ENCODE measurements around the gene ST3GAL4.
A peak's percentile ranks its signal among the peaks of the same experiment; 100 is the strongest.
"Not testable (repeated sequence)": the region's sequence is repeated elsewhere in the genome, so short reads cannot be mapped to it uniquely, and the experiment has no call there.

ST3GAL4 gene

DNA sequence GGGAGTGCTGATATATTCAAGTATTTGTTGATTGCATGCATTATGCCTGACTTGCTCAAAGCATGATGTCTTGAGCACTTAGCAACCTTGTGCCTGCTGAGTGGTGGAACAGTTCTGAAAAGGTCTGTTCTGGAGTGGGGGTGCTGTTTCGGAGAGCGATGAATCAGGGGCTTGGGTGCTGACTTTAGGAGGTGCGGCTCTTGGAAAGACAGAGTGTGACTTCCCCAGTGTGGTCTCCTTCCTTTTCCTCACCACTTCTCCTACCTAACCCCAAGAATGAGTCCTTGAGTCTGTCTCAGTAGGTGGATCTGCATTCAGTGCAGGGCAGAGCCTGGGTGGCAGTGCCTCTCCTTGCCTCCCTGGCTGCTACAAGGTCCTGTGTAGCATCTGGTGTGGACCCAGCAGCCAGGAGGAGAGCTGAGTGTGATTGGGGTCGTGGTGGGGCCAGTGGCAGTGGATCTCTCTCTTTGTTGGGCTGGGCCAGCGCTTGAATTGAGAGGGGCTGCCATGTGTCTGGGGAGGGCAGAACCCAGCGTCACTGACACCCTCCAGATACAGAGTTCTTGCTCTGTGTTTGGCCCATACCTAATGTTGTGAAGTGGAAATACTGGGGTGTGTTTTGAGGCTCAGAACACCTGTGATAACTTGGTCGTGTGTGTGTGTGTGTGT lies 35.9 kb downstream of the ST3GAL4 start:
- DNase-seq, result no peak

DNA sequence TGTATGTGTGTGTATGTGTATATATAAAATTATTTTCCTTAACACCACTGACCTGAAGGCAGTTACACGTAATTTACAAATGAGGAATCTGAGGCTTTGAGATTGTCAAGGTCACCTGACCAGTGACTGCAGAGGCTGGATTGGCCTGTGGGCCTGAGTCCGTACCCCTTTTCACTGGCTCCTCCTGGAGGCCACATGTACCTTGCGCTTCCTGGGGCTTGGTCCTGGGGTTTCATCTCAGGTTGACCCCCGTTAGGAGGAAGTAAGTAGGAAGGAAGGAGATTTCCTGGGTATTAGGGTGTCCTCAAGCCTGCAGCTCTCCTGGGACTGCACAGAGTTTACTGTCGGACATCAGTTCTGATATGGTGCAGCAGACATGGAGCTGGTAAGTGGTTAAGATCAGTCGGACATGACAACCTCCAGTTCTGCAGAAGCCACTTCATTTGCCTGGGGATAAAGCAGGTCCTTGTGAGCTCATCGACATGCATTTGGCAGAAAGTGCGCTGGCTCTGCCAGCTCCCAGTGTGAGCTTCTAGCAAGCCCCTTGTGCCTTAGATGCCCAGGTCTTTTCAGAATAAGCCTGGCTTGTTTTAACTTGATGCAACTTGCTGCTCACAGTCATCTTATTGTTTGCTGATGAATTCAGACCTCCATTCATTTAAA lies 36.6 kb downstream of the ST3GAL4 start:
- DNase-seq, result no peak

DNA sequence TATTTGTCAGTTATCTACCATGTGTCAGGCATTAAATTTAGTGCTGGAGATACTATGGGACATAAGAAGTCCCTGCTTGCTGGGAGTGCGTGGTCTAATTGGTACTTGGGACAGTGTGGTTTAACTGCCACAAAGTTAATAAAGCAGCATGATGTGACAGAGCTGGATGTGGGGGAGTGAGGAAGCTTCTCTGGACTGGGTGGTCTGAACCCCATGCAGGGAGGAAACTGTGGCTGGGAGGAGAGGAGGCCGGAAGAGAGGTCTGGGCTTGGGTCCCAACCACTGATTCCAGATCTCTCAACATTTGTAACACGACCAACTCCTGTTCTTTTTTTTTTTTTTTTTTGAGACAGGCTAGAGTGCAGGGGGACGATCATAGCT lies 37.1 kb downstream of the ST3GAL4 start:
- DNase-seq, result no peak

DNA sequence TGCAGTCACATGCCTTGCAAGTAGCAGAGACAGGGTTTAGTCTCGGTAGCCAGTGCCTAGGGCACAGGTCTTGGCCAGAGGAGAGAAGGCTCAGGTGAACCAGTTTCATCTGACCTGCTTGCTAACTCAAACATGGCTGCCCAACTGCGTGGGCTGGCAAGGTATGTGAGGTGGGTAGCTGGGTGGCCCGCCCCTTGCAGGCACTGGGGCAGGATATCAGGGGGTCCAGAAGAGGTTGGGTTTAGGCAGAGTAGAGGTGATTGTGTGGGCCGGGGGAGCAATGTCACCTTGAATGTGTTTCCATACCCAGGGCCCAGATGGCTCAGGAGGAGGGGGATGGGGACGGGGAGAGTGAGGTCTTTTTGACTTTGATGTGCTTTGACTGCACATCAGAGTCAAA lies 37.7 kb downstream of the ST3GAL4 start:
- DNase-seq, result peak; percentile 9

DNA sequence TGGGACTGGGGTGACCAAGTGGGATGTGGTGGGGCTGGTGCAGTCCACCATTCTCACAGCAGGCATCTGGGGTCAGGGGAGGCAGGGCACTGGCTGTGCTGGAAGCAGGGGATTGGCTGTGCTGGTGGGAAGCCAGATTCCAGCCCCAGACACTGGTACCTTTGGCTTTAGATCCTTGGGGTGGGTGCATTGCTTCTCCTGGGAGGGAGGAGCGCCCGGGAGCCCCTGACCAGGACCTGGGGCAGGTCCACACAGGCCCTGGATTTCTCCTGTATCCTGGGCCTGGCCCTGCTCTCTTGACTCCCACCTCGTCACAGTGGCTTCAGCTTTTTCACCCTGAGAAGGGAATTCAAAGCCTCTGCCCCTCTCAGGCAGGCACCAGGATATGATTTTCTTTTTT lies 38.5 kb downstream of the ST3GAL4 start:
- DNase-seq, result no peak

DNA sequence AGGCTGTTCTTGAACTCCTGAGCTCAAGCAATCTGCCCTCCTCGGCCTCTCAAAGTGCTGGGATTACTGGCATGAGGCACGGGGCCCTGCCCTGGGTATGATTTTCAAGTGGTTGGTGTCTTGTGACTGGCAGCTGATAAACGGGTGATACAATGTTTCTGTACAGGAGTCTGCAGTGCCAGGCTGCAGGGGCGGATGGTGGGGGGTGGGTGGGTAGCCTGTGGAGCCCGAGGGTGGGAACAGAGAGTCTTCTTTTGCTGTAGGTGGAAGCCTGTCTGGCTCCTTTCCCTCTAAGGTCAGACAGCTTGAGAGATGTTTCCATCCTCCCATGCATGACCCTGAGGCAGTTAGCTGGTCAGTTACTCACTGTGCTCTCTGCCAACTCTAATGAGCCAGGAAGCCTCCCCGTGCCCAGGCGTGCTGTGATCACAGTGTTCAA lies 39.2 kb downstream of the ST3GAL4 start:
- DNase-seq, result not testable (repeated sequence)

DNA sequence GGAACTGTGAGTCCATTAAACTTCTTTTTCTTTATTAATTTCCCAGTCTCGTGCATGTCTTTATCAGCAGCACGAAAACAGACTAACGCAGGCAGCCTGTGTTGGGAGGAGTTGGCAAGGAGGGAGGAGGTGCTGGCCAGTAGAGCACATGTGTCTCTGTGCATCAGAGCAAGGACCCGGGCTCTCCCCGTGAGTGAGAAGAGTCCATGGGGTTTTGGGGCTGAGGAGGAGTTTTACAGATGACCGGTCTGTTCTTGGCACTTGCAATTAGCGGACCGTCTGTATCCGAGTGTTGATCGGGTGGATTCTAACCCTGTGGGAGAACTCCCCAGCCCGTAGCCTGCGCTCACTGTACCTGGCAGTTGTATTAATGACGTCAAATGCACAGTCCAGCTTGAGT lies 40.3 kb downstream of the ST3GAL4 start:
- DNase-seq, result not testable (repeated sequence)

DNA sequence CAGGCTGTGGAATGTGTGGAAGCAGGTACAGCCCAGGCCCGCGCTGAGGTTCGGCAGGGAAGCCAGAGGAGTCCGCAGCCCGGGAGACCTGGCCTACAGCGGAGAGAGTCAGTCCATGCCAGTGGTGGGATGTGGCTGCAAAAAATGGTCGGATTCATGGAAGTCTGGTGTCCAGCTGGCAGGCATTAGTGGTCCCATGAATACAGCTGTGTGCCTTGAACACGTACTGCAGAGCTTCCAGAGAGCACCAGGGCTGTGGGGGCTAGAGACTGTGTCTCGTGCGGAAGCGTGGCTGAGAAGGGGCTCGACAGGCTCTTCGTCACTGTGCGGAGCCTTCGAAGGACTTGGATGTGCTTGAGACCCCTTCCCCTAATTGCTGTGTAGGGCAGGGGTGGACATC lies 40.8 kb downstream of the ST3GAL4 start:
- not testable (repeated sequence) for DNase-seq

DNA sequence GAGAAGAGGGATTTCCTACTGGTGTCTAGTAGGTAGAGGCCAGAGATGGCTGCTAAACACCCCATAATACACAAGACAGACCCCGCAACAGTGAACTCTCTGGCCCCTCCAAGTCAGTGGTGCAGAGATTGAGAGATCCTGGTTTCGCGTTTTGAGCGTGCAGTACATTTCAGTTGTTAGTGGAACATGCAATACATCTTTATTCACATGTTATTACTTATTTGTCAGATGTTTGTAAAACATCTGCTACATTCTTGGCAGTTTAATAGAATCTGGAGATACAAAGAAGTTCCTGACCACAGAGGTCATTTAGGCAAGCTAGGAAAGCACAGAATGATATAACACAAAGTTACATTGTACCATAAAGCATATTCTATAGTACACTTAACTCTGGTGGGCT lies 41.5 kb downstream of the ST3GAL4 start:
- no peak for DNase-seq

DNA sequence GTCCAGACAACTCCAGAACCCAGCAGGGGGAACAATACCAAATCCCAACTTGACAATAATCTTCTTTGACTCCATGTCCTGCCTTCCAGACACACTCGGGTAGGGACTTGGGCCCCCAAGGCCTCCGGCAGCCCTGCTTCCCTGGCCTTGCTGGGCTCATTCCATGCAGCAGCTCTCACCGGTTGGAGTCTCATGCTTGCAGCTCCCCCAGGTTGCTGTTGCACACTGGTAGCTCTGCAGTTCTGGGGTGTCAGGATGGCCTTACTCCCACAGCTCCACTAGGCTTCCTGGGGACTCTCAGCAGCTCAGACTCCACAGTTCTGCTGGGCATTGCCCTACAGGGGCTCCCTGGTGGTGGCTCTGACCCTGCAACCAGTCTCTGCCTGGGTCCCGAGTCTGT lies 42.8 kb downstream of the ST3GAL4 start:
- DNase-seq, result no peak

DNA sequence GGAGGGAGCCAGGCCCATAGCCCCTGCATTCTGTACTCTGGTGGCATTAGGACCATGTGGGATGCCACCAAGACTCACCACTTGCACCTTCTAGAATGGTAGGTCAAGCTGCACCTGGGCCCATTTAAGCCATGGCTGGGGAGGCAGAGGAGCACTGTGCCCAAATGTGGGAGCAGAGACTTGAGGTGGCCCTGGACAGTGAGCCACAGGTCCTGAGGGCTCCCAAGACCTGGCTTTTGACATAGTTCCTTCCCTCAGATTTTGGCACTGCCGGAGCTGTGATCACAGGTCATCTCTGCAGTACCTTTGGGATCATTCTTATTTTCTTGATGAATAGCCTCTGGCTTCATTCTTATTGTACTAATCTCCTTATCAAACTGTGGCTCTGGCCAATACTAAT lies 43.2 kb downstream of the ST3GAL4 start:
- DNase-seq, result no peak

DNA sequence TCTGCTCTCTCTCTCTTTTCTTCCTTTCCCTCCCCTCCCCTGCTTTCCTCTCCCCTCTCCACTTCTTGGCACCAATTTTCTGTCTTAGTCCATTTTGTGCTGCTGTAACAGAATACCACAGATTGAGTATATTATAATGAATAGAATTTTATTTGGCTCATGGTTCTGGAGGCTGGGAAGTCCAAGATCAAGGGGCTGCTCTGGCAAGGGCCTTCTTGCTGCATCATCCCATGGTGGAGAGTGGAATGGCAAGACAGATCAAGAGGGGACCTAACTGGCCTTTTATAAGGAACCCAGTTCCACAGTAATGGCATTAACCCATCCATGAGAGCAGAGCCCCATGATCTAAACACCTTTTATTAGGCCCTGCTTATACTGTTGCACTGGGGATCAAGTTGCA lies 44.5 kb downstream of the ST3GAL4 start:
- no peak for DNase-seq

DNA sequence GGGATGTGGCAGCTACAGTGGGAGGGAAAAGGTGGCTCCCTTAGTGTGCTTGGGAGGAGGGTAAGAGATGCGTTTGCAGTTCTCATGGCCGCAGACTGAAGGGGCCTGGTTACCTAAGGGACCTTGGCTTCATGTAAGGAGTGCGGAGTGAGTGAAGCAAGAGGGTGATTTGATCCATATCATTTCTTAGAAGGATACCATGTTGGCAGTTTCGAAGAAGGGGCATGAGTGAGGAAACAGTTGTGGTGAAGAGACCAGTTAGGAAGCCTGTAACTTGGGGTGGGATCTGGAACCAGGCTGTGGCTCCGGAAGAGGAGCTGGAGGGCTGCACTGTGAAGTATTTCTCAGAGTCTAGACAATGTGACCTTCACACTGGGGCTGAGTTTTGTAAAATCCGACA lies 45.0 kb downstream of the ST3GAL4 start:
- DNase-seq, result no peak

DNA sequence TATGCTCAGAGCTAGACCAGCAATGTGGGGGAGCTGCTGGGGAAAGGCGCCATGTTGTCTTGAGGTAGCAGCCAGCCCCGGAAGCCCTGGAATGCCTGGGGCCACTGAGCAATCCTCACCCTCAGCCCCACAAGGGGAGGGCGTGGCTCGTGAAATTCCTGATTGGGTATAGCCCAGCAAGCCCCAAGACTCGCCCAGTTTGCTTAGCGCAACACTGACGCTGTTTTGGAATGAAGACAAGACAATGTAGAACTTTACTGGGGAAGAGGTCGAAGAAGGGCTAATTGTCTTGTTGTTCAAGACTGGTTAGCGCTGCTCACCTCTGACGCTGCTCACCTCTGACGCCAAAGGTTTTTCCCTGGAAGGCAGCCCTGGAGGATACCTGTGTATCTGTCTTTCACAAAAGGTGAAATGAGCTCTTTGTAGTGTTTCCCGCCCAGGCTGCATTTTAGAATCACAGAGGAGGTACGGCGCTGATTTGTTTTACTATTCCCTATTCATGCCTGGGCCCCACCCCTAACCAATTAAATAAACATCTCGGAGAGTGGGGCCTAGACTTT lies 47.6 kb downstream of the ST3GAL4 start:
- DNase-seq, result no peak

DNA sequence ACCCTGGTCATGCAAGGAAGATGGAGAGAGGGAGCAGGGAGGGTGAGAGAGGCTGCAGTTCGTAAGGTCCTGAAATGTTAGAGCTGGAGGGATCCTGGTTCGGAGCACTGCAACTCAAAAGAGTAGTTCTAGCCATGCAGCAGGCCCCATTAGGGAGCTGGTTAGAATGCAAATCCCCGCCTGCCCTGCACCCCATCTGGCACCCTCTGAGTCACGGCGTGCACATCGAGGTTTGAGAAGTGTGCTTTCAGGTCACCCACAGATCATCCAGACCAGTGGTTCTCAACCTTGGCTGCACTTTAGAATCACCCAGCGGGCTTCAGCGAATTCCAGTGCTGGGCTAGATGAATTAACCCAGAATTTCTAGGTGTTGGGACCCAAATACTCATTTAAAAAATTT lies 48.2 kb downstream of the ST3GAL4 start:
- DNase-seq, result peak; percentile 72

DNA sequence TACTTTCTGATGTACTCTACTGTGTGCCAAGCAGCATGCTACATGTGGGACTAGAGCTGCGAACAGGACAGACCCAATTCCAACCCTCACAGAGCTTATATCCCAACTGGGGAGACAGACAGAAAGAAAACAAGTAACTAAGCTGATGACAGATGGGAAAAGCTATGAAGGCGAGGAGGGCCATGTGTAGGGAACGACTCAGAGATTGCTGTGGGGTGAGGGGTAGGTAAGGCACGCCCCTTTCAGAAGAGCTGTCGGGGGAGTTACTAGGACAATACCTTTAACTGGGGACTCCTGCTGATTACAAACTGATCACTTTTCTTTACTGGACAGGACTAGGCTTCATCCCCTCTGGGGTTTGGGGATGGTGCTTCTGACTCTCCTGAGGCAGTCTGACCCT lies 48.9 kb downstream of the ST3GAL4 start:
- peak; percentile 90 for DNase-seq

DNA sequence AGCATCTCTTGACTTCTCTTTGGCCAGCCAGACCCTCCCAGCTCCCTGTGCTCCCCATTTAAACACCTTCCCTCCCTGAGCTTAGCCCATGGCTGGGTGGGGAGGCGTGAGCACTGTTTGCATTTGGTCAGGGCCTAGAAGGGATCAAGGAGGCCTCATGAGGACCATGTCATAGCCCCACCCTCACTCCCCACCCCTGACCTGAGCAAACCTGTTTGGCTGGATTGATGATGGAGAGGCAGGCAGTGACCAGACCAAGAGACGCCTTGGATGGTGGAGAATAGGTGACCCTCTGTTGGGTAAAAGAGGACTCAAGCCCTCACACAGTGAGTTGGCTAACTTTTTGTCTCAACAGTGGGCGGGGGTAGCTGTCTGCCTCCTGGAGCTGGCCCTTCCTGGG lies 49.9 kb downstream of the ST3GAL4 start:
- no peak for DNase-seq

DNA sequence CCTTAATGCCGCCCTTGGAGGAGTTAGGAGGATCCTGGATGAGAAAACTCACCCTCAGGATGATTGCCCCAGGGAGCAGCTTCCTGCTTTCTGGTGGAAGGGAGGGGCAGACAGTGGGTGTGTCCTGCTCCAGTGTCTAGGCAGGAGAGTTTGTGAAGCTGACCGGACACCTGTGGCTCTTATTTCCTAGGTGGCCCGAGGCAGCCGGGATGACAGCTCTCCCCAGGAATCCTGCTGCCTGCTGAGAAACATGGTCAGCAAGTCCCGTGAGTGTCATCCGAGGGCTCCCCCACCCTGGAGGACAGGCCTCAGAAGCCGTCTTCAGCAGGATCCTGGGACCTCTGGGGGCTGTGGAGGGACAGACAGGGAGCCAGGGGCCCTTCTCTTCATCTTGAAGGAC lies 50.4 kb downstream of the ST3GAL4 start:
- no peak for DNase-seq

DNA sequence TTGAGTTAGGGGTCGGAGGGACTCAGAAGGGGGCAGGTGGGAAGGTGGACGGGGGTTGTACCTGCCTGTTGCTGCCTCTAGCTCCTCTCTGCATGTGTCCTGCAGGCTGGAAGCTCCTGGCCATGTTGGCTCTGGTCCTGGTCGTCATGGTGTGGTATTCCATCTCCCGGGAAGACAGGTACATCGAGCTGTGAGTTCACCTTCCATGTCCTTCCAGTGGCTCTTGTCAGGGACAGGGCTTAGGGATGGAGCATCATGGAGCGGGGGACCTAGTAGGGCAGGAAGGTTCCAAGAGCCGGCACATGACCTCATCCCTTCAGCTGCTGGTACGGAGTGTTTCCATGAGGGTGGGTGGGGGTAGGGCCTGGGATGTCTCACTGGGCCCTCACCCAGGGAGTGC lies 50.9 kb downstream of the ST3GAL4 start:
- no peak for DNase-seq

DNA sequence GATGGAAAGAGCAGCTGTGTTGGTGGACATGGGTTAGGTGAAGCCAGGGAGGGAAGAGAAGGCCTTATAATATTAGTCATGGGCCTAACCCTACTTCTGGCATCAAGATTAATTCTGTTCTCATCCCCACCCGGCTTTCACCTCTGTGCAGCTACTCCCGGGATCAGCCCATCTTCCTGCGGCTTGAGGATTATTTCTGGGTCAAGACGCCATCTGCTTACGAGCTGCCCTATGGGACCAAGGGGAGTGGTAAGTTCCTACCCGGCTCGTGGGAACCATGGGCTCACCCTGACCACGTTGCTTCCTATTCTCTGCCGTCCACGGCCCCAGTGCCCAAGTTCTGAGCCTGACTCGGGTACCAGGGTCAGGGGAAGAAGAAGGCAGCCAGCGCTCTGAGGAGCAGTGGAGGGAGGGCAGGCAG lies 51.6 kb downstream of the ST3GAL4 start:
- DNase-seq, result peak; percentile 86

DNA sequence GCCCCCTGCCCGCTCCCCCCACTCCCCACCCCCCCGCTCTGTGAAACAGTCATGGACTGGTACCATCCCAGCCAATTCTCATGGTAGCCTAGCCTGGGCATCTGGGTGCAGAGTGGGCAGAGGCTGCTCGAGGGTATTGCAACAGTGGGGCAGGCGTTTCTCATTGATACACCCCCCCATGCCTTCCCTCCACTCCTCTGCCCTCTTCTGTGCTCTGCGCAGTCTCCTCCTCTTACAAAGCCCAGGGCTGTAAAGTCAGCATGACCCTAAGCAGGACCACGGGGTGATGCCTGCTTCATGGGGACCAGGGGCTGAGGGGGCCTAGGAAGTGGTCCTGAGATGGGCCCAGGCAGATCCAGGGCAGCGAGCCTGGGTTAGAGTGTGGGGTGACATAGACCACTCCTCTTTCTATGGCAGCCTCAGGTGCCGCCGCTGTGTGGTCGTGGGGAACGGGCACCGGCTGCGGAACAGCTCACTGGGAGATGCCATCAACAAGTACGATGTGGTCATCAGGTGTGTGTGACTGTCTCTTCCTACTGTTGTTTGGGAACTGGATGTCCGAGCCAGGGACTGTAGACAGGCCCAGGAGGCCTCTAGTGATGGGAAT lies 52.3 kb downstream of the ST3GAL4 start:
- DNase-seq, result no peak

DNA sequence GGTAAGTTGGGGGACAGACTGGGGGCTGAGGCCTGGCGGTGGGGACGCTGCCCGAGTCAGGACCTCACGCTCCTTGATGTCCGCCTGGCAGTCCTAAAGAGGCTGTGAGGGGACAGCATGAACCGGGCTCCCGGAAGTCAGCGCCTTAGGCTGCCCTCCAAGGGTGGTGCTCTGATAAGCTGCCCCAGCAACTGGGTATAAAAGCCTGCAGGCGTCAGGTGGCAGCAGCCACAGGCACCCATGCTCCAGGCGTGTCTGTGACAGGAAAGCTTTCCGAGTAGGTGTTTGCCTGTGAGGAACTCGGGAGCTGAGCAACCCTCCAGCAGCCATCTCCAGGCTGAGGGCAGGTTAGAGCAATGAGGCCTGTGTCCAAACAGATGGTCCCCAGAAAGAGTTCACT lies 53.0 kb downstream of the ST3GAL4 start:
- no peak for DNase-seq

DNA sequence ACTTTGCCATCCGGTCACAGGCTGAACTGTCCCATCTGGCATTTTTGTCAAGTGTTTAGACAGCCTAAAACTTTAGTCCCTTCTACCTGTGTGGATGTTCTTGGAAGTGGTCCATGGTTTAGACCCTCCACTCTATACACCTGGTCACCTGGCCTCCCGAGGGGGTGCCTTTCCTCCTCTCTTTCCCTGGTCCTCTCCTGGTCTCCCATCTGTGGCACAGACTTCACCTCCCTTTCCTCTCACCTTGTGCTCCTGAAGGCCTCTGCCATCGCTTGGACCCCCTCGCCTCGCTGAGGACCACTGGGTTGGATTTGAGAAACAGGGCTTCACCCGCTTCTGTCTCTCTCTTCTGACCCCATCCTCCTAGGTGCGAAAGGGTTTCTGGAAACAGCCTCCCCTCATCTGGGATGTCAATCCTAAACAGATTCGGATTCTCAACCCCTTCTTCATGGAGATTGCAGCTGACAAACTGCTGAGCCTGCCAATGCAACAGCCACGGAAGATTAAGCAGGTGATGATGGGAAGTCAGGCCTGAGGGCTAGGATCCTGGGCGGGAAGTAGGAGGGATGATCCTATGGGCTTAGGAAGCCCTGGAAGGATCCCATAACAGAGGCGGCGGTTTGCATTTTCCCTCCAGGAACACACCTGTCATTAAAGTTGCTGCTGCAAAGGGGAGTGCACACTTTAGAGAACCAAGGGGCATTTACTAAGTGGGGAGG lies 53.6 kb downstream of the ST3GAL4 start:
- DNase-seq, result peak; percentile 55

DNA sequence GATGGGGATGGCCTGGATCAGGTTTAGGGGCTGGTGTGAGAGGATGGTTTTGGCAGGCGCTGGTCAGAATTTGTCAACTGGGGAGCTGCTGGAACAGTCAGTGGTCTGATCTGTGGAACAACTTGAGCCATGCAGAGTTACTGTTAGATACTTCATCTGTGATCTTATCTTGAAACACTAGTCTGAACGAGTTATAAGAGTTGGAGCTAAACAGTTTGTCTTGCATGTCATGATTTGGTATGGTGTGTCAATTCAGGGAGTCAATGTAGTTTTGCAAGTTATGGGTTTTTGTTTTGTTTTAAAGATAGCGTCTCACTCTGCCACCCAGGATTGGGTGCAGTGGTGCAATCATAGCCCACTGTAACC lies 54.1 kb downstream of the ST3GAL4 start:
- DNase-seq, result no peak

All from NCI-H82 (cell line).